Stimulated activated CD4-positive, alpha-beta T cell treated with anti-CD3 and anti-CD28 coated beads, Interleukin-12 subunit alpha, Interleukin-12 subunit beta, amount 100 ng/mL, for 4 hours (primary cell): ENCODE measurements around the gene GPR63.
"Not testable (repeated sequence)": the region's sequence is repeated elsewhere in the genome, so short reads cannot be mapped to it uniquely, and the experiment has no call there.

Experiments
- DNase-seq: peaks from one replicate; pipeline ENCODE4 v3.0.0-alpha.2; 2020

Gene GPR63

GRCh38 chr6:96837081-96837971, at the start of gene GPR63:
Gene GPR63, minus strand, starts transcription at chr6:96837477. Its CDS starts 37,746 bp downstream, at chr6:96799731.
- peak; percentile 59 for DNase-seq

GRCh38 chr6:96886519-96886918, 49.2 kb upstream of the GPR63 start:
- DNase-seq: no peak

- DNase-seq: not testable (repeated sequence)
Measured at GRCh38 chr6:96885187-96885631, 47.9 kb upstream of the GPR63 start.

GRCh38 chr6:96878143-96878542, 40.9 kb upstream of the GPR63 start:
- no peak for DNase-seq

GRCh38 chr6:96876886-96877545, 39.7 kb upstream of the GPR63 start:
- DNase-seq: no peak

GRCh38 chr6:96872976-96873375, 35.7 kb upstream of the GPR63 start:
- no peak for DNase-seq

- no peak for DNase-seq
Measured at GRCh38 chr6:96865055-96865405, 27.8 kb upstream of the GPR63 start.

- DNase-seq: no peak
Measured at GRCh38 chr6:96864216-96865054, 27.2 kb upstream of the GPR63 start.

GRCh38 chr6:96862560-96862959, 25.3 kb upstream of the GPR63 start:
- no peak for DNase-seq

GRCh38 chr6:96861588-96861987, 24.3 kb upstream of the GPR63 start:
- no peak for DNase-seq

GRCh38 chr6:96856856-96857255, 19.6 kb upstream of the GPR63 start:
- DNase-seq: no peak

- DNase-seq: no peak
Measured at GRCh38 chr6:96853083-96853482, 15.8 kb upstream of the GPR63 start.

GRCh38 chr6:96852605-96853004, 15.3 kb upstream of the GPR63 start:
- no peak for DNase-seq

GRCh38 chr6:96851858-96852257, 14.6 kb upstream of the GPR63 start:
- DNase-seq: no peak

- no peak for DNase-seq
Measured at GRCh38 chr6:96849615-96850014, 12.3 kb upstream of the GPR63 start.

GRCh38 chr6:96844530-96844929, 7.3 kb upstream of the GPR63 start:
- no peak for DNase-seq

- no peak for DNase-seq
Measured at GRCh38 chr6:96841345-96841744, 4.1 kb upstream of the GPR63 start.

GRCh38 chr6:96836631-96837080, 621 bp downstream of the GPR63 start:
- DNase-seq: no peak

- DNase-seq: no peak
Measured at GRCh38 chr6:96834070-96834469, 3.2 kb downstream of the GPR63 start.

GRCh38 chr6:96832780-96833179, 4.5 kb downstream of the GPR63 start:
- DNase-seq: no peak

- DNase-seq: no peak
Measured at GRCh38 chr6:96826865-96827264, 10.4 kb downstream of the GPR63 start.

- no peak for DNase-seq
Measured at GRCh38 chr6:96823743-96824142, 13.5 kb downstream of the GPR63 start.

GRCh38 chr6:96821034-96821433, 16.2 kb downstream of the GPR63 start:
- DNase-seq: no peak
